Vagina (tissue), 2 donors: ENCODE data around the gene PSMD12. TPM values are rescaled to one million over a fixed set of nuclear protein-coding genes. Genes with fewer than 3 reads are reported as not detected.
"Not testable (repeated sequence)": the region's sequence is repeated elsewhere in the genome, so short reads cannot be mapped to it uniquely, and the experiment has no call there.

ENCODE experiments used
- DNase-seq, 2 donors: peaks; one replicate each; pipeline ENCODE4 v3.0.0-alpha.2; 2017; ENCODE audit errors: extremely low spot score in 2 of 2
- H3K27ac ChIP-seq: fragments of 200-600 bp; sonication (generic); one replicate; pipeline ENCODE4 v1.5.1; 2019
- H3K27me3 ChIP-seq: fragments of 200-600 bp; sonication (generic); one replicate; pipeline ENCODE4 v1.5.1; 2019
- H3K36me3 ChIP-seq, 2 donors: fragments of 200-600 bp; sonication (generic); one replicate each; pipeline ENCODE4 v1.5.1; 2017 to 2019
- H3K4me1 ChIP-seq: fragments of 200-600 bp; sonication (generic); one replicate; pipeline ENCODE4 v1.5.1; 2019
- H3K4me3 ChIP-seq, 2 donors: fragments of 200-600 bp; sonication (generic); 1 replicate in 1 of 2; 2 replicates in 1 of 2; pipeline ENCODE4 v1.5.1; 2016 to 2019
- H3K9me3 ChIP-seq: fragments of 200-600 bp; sonication (generic); one replicate; pipeline ENCODE4 v1.5.1; 2019
- POLR2A ChIP-seq, 2 donors: fragments of 450-650 bp; IDR thresholded peaks; one replicate each; pipeline ENCODE4 v1.6.1; 2017; ENCODE audit warnings: antibody characterized with exemption in 2 of 2, mild to moderate bottlenecking in 2 of 2, moderate library complexity in 2 of 2
- POLR2AphosphoS5 ChIP-seq, 2 donors: sonication (generic); formaldehyde crosslinking; IDR thresholded peaks; one replicate each; pipeline ENCODE4 v1.9.0; 2017; ENCODE audit warnings: antibody characterized with exemption in 2 of 2, mild to moderate bottlenecking in 2 of 2, low read depth in 1 of 2; ENCODE audit not compliant: insufficient read depth in 1 of 2
- intact Hi-C: fragments of 100-400 bp; cut with DNase I; formaldehyde crosslinking; loops from one replicate; pipeline ENCODE4 v1.15.1; 2023
- total RNA-seq: library from RNA; depleted of rRNA; stranded (reverse); fragments of >200 nt; gene quantifications from one replicate; pipeline ENCODE4 v1.2.3, GENCODE V29; 2016
- TF ChIP-seq, protein P1 (sequence below), 3 experiments: fragments of 450-650 bp in 2 of 3; fragments of 200-600 bp in 1 of 3; sonication (generic) in 1 of 3; IDR thresholded peaks; one replicate each; pipeline ENCODE4 v1.5.1; 2017 to 2019; ENCODE audit warnings: antibody characterized with exemption in 3 of 3, mild to moderate bottlenecking in 2 of 3, moderate library complexity in 2 of 3

Gene PSMD12
- total RNA-seq, 1 donor from 2014 or later: 26.0 TPM

DNA sequence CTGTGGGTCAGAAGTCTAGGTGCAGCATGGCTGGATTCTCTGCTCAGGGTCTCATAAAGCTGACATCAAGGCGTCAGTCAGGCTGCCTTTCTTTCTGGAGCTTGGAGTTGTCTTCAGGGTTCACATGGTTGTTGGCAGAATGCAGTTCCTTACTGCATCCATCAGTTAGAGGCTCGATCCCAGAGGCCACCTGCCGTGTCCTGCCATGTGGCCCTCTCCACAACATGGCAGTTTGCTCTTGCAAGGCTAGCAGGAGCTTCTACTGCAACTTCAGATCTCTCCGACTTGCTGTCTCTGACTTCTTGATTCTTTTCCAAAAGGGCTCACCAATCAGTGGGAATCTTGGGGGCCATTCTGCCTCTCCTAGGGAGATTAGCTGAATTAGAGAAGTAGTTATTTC lies 22.6 kb upstream of the PSMD12 start:
- TF ChIP-seq POLR2AphosphoS5 (IDR thresholded peaks at IDR 0.05; ENCODE audit: insufficient read depth in 1 of 2, low read depth in 1 of 2) (no peak), POLR2A (IDR thresholded peaks at IDR 0.05) (no peak)
- TF ChIP-seq, protein P1, sequence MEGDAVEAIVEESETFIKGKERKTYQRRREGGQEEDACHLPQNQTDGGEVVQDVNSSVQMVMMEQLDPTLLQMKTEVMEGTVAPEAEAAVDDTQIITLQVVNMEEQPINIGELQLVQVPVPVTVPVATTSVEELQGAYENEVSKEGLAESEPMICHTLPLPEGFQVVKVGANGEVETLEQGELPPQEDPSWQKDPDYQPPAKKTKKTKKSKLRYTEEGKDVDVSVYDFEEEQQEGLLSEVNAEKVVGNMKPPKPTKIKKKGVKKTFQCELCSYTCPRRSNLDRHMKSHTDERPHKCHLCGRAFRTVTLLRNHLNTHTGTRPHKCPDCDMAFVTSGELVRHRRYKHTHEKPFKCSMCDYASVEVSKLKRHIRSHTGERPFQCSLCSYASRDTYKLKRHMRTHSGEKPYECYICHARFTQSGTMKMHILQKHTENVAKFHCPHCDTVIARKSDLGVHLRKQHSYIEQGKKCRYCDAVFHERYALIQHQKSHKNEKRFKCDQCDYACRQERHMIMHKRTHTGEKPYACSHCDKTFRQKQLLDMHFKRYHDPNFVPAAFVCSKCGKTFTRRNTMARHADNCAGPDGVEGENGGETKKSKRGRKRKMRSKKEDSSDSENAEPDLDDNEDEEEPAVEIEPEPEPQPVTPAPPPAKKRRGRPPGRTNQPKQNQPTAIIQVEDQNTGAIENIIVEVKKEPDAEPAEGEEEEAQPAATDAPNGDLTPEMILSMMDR (IDR thresholded peaks at IDR 0.05): no peak
- no peak for DNase-seq
- intact Hi-C loops: no loop called here
- Histone ChIP-seq H3K27me3 (no peaks in the 10 kb centered on the region), H3K4me3 (no peak overlapping the region), H3K4me1 (peaks cover 21% of the 10 kb centered on the region), H3K36me3 (no peaks in the 10 kb centered on the region), H3K27ac (no peak overlapping the region), H3K9me3 (no peaks in the 10 kb centered on the region)

DNA sequence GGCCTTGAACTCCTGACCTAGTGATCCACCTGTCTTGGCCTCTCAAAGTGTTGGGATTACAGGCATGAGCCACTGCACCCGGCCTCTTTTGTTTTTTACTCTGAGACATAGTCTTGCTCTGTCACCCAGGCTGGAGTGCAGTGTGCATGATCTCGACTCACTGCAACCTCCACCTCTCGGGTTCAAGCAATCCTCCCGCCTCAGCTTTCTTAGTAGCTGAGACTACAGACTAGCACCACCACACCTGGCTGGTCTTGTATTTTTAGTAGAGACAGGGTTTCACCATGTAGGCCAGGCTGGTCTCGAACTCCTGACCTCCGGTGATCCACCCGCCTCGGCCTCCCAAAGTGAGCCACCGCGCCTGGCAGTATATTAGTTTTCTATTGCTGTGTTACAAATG lies 22.2 kb upstream of the PSMD12 start:
- H3K27me3 ChIP-seq, DNase-seq, H3K27ac ChIP-seq, H3K9me3 ChIP-seq, H3K4me3 ChIP-seq, H3K36me3 ChIP-seq, intact Hi-C loops: not testable (repeated sequence)
- H3K4me1 ChIP-seq: peaks cover 21% of the 10 kb centered on the region

DNA sequence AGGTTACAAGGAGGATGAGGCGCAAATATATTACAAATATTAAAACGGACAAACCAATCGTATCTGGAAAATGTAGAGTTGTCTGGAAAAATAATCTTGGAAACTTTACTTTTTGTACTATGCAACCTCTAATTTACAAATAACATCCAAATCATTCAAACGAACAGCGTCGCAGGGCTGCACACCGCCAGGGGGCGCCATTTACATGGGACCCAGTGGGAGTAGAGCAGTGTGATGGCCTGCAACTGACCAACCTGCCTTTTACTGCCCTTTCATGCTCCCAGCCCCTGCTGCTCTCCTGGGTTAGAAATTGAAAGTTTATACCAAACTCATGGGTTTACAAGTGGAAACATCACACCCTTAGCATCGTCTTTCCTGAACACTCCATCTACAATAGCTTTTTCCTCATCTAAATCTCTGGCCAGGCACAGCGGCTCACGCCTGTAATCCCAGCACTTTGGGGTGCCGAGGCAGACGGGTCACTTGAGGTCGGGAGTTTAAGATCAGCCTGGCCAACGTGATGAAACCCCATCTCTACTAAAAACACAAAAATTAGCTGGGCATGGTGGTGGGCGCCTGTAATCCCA lies 20.7 kb upstream of the PSMD12 start:
- intact Hi-C loops: no loop called here
- TF ChIP-seq, protein P1 (IDR thresholded peaks at IDR 0.05): peak in 1 of 3 experiments; percentile 41
- no peak for TF ChIP-seq POLR2AphosphoS5 (IDR thresholded peaks at IDR 0.05; ENCODE audit: insufficient read depth in 1 of 2, low read depth in 1 of 2)
- H3K4me1 ChIP-seq: peaks cover 21% of the 10 kb centered on the region
- no peaks in the 10 kb centered on the region for H3K36me3 ChIP-seq
- H3K9me3 ChIP-seq: no peaks in the 10 kb centered on the region
- no peak overlapping the region for H3K27ac ChIP-seq
- no peaks in the 10 kb centered on the region for H3K27me3 ChIP-seq
- no peak overlapping the region for H3K4me3 ChIP-seq
- no peak for DNase-seq

DNA sequence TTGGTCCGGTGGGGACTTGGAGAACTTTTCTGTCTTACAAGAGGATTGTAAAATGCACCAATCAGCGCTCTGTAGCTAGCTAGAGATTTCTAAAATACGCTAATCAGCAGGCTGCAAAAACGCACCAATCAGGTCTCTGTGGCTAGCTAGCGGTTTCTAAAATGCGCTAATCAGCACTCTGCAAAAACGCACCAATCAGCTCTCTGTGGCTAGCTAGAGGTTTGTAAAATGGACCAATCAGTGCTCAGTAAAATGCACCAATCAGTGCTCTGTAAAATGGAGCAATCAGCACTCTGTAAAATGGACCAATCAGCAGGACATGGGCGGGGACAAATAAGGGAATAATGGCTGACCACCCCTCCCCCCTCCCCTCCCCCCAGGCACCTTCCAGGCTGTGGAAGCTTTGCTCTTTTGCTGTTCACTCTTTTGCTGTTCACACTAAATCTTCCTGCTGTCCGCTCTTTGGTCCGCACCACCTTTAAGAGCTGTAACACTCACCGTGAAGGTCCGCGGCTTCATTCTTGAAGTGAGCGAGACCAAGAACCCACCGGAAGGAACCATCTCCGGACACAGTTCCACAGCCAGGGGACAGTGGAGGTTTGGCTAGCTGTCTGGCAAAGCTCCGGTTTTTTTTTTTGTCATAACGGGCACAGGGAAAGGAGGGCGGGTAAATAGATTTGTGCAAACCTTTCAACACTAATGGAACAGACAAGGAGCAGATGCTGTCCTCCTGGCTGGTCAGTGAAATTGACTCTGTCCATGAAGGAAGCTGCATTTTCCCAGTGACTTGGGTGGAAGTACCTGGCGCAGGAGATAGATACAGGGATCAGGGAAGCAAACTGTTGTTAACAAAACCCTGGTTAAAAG lies 19.0 kb upstream of the PSMD12 start:
- Histone ChIP-seq H3K27ac (no peak overlapping the region), H3K36me3 (no peaks in the 10 kb centered on the region), H3K4me1 (peaks cover 10% of the 10 kb centered on the region), H3K4me3 (no peak overlapping the region), H3K27me3 (no peaks in the 10 kb centered on the region), H3K9me3 (no peaks in the 10 kb centered on the region)
- TF ChIP-seq POLR2A (IDR thresholded peaks at IDR 0.05): no peak
- TF ChIP-seq, protein P1 (IDR thresholded peaks at IDR 0.05): no peak
- TF ChIP-seq POLR2AphosphoS5 (IDR thresholded peaks at IDR 0.05; ENCODE audit: insufficient read depth in 1 of 2, low read depth in 1 of 2): no peak
- DNase-seq: no peak
- intact Hi-C loops: no loop called here

DNA sequence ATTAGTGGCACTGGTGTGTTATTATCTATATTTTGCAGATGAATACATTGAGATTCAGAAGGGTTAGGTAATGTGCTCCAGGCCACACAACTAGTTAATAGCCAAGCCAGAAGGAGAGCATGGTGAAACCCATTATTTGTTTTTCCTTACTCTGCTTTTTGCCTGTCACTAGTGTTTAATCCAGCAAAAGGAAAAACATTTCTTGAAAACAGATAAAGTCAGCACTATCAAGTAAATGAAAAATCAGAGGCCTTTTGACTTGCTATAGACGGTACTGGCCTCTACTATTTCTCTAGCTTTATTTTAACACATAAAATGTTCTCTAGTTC lies 15.5 kb upstream of the PSMD12 start:
- intact Hi-C loops: no loop called here
- no peaks in the 10 kb centered on the region for H3K9me3 ChIP-seq
- no peak for DNase-seq
- no peak overlapping the region for H3K27ac ChIP-seq
- peaks cover under 1% of the 10 kb centered on the region for H3K4me1 ChIP-seq
- H3K4me3 ChIP-seq: no peak overlapping the region
- no peaks in the 10 kb centered on the region for H3K27me3 ChIP-seq
- H3K36me3 ChIP-seq: no peaks in the 10 kb centered on the region
- TF ChIP-seq POLR2A (IDR thresholded peaks at IDR 0.05): no peak
- TF ChIP-seq POLR2AphosphoS5 (IDR thresholded peaks at IDR 0.05; ENCODE audit: insufficient read depth in 1 of 2, low read depth in 1 of 2): no peak

DNA sequence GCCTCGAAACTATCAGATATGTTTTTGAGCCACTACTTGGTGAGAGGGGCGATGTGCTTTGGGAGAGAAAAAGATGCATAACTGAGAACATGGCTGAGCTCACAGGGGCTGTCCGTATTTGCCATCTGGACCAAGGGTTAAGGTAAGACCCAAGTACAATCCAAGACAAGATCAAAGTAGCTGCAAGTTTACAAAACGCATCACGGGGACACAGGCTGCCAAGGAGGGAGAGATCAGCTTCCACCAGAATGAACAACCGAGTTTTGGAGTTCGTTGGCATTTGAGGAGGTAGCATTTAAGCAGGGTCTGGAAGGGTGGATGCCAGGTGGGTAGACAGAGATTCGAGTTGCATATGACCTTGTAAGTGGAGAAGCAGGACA lies 12.9 kb upstream of the PSMD12 start:
- peaks cover 15% of the 10 kb centered on the region for H3K4me1 ChIP-seq
- intact Hi-C loops: loop anchor here (2.0 to 10.0 kb wide), 2 partner anchors 96 to 310 kb away; no protein-coding TSS in a partner anchor
- H3K4me3 ChIP-seq: peak overlapping the region; percentile 84 to 97
- no peaks in the 10 kb centered on the region for H3K9me3 ChIP-seq
- H3K27me3 ChIP-seq: no peaks in the 10 kb centered on the region
- H3K36me3 ChIP-seq: no peaks in the 10 kb centered on the region
- DNase-seq: no peak
- TF ChIP-seq POLR2A (IDR thresholded peaks at IDR 0.05): no peak
- no peak for TF ChIP-seq POLR2AphosphoS5 (IDR thresholded peaks at IDR 0.05; ENCODE audit: insufficient read depth in 1 of 2, low read depth in 1 of 2)
- TF ChIP-seq, protein P1 (IDR thresholded peaks at IDR 0.05): no peak
- peak overlapping the region; percentile 93 for H3K27ac ChIP-seq
